Measurements from ENCODE around the gene CCL13.

GRCh38 chr17:34368946-34369500 is 12.7 kb downstream of the CCL13 start:
- TF ChIP-seq CTCF (IDR thresholded peaks at IDR 0.05) = no peak
- no peak for TF ChIP-seq POLR2A (IDR thresholded peaks at IDR 0.05)
- TF ChIP-seq EP300 (IDR thresholded peaks at IDR 0.05) = no peak
